Measurements from ENCODE around the gene CATSPERZ. TPM values are rescaled to one million over a fixed set of nuclear protein-coding genes. Genes with fewer than 3 reads are reported as not detected.
A peak's percentile ranks its signal among the peaks of the same experiment; 100 is the strongest.

The CATSPERZ gene
- 0.47 TPM in 1 of 3 replicates, not detected in the others for total RNA-seq

GRCh38 chr11:64299847-64300648 lies at the start of gene CATSPERZ:
TSS of gene CATSPERZ (plus strand) at chr11:64300358. CDS start at chr11:64300411, 53 bp downstream.
- Mint-ChIP-seq H3K27ac (no peak within 1 kb of the TSS), H3K27me3 (ENCODE audit: low read depth) (peaks cover 74% of the 10 kb centered on the region), H3K4me1 (peaks cover 14% of the 10 kb centered on the region), H3K4me3 (peak within 1 kb of the TSS; percentile 50), H3K9me3 (no peaks in the 10 kb centered on the region), H3K36me3 (no peaks in the 10 kb centered on the region)
- no peak for DNase-seq (ENCODE audit: low spot score in 2 of 2, unreplicated experiment in 2 of 2)
- TF ChIP-seq CTCF (IDR thresholded peaks at IDR 0.05; ENCODE audit: unreplicated experiment), result no peak

GRCh38 chr11:64250415-64251015 lies 49.6 kb upstream of the CATSPERZ start:
- H3K4me3 Mint-ChIP-seq, result peak overlapping the region; percentile 75
- no peaks in the 10 kb centered on the region for H3K36me3 Mint-ChIP-seq
- no peak for TF ChIP-seq CTCF (IDR thresholded peaks at IDR 0.05; ENCODE audit: unreplicated experiment)
- no peak overlapping the region for H3K27ac Mint-ChIP-seq
- no peaks in the 10 kb centered on the region for H3K9me3 Mint-ChIP-seq
- DNase-seq (ENCODE audit: low spot score in 2 of 2, unreplicated experiment in 2 of 2), result no peak
- no peaks in the 10 kb centered on the region for H3K27me3 Mint-ChIP-seq (ENCODE audit: low read depth)
- H3K4me1 Mint-ChIP-seq, result peaks cover 20% of the 10 kb centered on the region

- peak in 1 of 2 experiments; percentile 77 for DNase-seq (ENCODE audit: low spot score in 2 of 2, unreplicated experiment in 2 of 2)
- TF ChIP-seq CTCF (IDR thresholded peaks at IDR 0.05; ENCODE audit: unreplicated experiment), result peak; percentile 85
- H3K4me1 Mint-ChIP-seq, result peaks cover 16% of the 10 kb centered on the region
- no peaks in the 10 kb centered on the region for H3K27me3 Mint-ChIP-seq (ENCODE audit: low read depth)
- H3K4me3 Mint-ChIP-seq, result peak within 1 kb of the TSS; percentile 83
- no peaks in the 10 kb centered on the region for H3K36me3 Mint-ChIP-seq
- peak within 1 kb of the TSS; percentile 73 for H3K27ac Mint-ChIP-seq
- no peaks in the 10 kb centered on the region for H3K9me3 Mint-ChIP-seq
These were observed 49.0 kb upstream of the CATSPERZ start, which contains the start of gene PLCB3 for GRCh38 chr11:64251016-64251752. TSS of gene PLCB3 (plus strand) at chr11:64251530. CDS start at chr11:64251650, 120 bp downstream.

GRCh38 chr11:64251753-64252002 lies 48.5 kb upstream of the CATSPERZ start:
- peak overlapping the region; percentile 73 for H3K27ac Mint-ChIP-seq
- no peak for TF ChIP-seq CTCF (IDR thresholded peaks at IDR 0.05; ENCODE audit: unreplicated experiment)
- peaks cover 16% of the 10 kb centered on the region for H3K4me1 Mint-ChIP-seq
- DNase-seq (ENCODE audit: low spot score in 2 of 2, unreplicated experiment in 2 of 2), result no peak
- no peaks in the 10 kb centered on the region for H3K27me3 Mint-ChIP-seq (ENCODE audit: low read depth)
- H3K9me3 Mint-ChIP-seq, result no peaks in the 10 kb centered on the region
- no peaks in the 10 kb centered on the region for H3K36me3 Mint-ChIP-seq
- H3K4me3 Mint-ChIP-seq, result peak overlapping the region; percentile 83

GRCh38 chr11:64252003-64252872 lies 47.9 kb upstream of the CATSPERZ start:
- Mint-ChIP-seq H3K27ac (peak overlapping the region; percentile 73), H3K4me1 (peaks cover 14% of the 10 kb centered on the region), H3K9me3 (no peaks in the 10 kb centered on the region), H3K4me3 (peak overlapping the region; percentile 83), H3K36me3 (no peaks in the 10 kb centered on the region), H3K27me3 (ENCODE audit: low read depth) (no peaks in the 10 kb centered on the region)
- no peak for TF ChIP-seq CTCF (IDR thresholded peaks at IDR 0.05; ENCODE audit: unreplicated experiment)
- peak in 1 of 2 experiments; percentile 56 for DNase-seq (ENCODE audit: low spot score in 2 of 2, unreplicated experiment in 2 of 2)
